ENCODE data around the gene PPP1R13B.
"Not testable (repeated sequence)": the region's sequence is repeated elsewhere in the genome, so short reads cannot be mapped to it uniquely, and the experiment has no call there.

The PPP1R13B gene

GRCh38 chr14:103793192-103793591, 54.2 kb downstream of the PPP1R13B start:
- DNase-seq (ENCODE audit: low read depth), result not testable (repeated sequence)

DNA sequence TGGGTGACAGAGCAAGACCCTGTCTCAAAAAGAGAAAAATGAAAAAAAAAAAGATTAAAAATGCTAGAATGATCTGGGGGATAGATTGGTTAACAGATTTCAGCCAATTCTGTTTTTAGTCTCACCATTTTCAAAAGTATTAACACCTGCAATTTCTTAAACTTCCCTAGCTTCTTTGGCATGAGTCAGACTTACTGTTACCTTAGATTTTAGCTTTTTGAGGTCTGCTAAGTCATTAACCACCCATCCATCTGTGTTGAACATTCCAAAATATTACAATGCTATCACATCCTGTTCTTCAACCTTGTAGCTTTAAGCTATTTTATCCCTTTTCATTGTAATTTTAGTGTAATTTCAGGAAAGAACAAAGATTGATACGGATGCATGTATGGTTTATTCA, 59.3 kb downstream of the PPP1R13B start:
- DNase-seq (ENCODE audit: low read depth), result no peak

- DNase-seq (ENCODE audit: low read depth), result no peak
These were observed 65.0 kb downstream of the PPP1R13B start for GRCh38 chr14:103782376-103782775.

DNA sequence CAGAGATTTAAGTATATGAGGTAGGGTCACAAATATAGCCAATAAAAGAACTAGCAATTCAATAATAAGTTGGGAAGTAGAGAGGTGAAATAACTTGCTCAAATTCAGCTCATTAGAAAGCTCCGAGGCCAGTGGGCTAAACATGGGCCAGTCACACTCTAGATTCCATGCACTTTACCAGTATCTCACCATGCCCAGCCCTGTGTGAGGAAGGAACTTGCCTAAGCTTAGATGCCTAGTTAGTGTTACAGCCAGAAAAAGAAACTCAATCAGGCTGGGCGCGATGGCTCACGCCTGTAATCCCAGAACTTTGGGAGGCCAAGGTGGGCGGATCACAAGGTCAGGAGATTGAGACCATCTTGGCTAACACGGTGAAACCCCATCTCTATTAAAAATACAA, 71.1 kb downstream of the PPP1R13B start:
- not testable (repeated sequence) for DNase-seq (ENCODE audit: low read depth)

GRCh38 chr14:103775506-103775905, 71.9 kb downstream of the PPP1R13B start:
- DNase-seq (ENCODE audit: low read depth), result no peak

- no peak for DNase-seq (ENCODE audit: low read depth)
These were observed 73.9 kb downstream of the PPP1R13B start for GRCh38 chr14:103773521-103773920.

- DNase-seq (ENCODE audit: low read depth), result no peak
These were observed 75.2 kb downstream of the PPP1R13B start for GRCh38 chr14:103772078-103772712.

GRCh38 chr14:103770902-103771301, 76.5 kb downstream of the PPP1R13B start:
- no peak for DNase-seq (ENCODE audit: low read depth)

DNA sequence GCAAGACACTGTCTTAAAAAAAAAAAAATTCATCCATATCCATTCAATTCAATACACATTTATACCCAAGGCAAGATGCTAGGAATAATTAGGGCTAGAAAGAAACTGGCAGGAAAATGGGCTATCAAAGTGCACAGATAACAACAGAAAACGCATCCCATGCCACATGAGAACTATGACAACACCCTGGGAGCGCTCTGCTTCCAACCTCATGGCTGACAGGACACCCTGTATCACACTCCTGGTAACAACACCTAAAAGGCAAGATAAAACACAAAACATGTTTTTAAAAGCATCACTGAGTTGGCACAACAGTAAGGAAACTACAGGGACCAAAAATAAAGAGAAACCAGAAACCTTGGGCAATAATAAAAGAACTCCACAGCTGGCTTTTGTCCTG, 76.9 kb downstream of the PPP1R13B start:
- DNase-seq (ENCODE audit: low read depth), result no peak

DNA sequence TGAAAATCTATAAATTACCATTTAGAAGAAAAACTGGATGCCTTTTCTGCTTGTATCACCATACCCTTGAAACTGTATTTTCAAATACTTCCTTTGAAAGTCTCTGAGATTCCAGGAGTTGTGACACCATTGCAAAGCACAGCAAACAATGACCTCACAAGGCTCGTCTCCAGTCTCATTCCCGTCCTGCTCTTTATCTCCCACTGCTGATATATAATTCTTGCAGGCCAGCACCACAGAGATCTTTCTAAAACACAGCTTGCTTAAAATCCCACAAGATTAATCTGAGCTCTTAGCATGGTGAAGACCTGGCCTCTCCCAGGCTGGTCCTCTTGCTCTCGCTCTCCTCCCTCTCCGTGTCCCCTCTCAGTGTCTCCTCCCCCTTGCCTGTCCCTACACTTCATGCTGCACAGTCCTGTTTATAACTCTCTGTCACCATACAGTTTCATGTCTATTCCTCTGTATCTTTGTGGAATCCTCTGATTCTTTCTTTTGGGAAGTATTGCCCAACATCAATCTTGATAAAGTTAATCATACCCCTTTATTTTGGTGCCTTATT, 80.0 kb downstream of the PPP1R13B start:
- no peak for DNase-seq (ENCODE audit: low read depth)

GRCh38 chr14:103765526-103765925, 81.8 kb downstream of the PPP1R13B start:
- DNase-seq (ENCODE audit: low read depth), result no peak

- DNase-seq (ENCODE audit: low read depth), result no peak
These were observed 83.5 kb downstream of the PPP1R13B start for GRCh38 chr14:103763730-103764488.

GRCh38 chr14:103762541-103762940, 84.8 kb downstream of the PPP1R13B start:
- DNase-seq (ENCODE audit: low read depth), result no peak

DNA sequence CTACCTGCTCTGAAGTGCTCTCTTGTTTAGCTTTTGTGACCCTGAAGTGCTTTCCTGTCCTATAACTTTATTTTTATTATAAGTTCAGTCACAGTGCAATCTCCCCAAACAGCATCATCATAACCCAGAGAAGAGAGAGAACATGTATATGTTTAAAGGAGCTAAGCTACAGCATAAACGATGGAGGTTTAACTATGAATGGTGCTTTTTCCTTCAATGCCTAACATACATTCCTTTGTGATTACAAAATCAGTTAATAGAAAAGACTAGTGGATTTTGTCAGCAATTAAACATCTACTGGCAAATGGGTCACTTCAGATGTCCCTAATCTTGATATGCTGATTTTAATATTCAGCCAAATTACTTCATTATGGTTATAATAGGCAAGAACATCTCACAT, 85.3 kb downstream of the PPP1R13B start:
- no peak for DNase-seq (ENCODE audit: low read depth)

DNA sequence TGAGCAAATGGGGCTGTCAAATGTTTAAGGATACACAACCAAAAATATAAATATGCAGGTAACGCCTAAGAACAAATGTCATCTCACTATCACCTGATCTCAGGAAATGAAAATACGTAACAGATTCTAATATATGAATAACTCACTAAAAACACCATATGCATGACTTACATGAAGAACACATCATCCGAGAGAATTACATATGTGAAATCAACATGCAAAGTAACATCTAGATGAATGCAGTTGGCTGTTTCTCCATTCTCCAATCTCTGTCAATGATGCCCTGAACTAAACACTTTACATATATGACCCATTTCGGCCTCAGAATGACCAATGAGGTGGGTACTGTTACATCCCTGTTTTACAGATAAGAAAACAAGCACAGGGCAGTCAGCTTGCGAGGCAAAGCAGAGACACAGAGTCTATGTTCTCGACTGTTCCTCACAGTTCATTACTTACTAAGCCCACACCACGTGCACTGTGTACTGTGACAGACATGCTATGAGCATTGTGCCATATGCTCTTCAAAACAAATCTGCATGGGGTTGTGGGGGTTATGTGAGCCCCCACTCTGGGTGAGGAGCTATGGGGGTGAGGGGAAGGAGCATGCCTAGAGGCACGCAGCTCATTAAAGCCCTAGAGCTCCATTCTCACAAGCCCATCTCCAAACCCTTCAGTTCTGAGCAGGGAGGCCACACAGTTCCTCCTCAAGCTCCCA, 89.2 kb downstream of the PPP1R13B start:
- no peak for DNase-seq (ENCODE audit: low read depth)

DNA sequence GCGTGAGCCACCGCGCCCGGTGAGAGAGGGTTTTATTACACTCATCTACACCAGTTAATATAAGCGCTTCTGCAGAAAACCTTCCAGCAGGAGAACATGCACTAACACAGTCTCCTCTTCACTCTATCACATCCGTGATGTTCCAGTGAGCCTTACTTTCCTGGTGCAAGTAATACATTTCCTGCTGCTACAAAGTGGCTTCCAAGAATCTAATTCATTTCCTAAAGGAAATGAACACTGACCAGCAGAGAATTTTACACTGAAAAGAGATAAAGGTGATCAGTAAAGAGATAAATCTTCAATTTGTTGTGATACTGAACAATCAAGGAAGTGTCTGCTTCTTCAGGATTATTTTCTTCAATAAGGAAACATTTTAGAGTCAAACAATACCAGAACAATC, 92.3 kb downstream of the PPP1R13B start:
- no peak for DNase-seq (ENCODE audit: low read depth)

DNA sequence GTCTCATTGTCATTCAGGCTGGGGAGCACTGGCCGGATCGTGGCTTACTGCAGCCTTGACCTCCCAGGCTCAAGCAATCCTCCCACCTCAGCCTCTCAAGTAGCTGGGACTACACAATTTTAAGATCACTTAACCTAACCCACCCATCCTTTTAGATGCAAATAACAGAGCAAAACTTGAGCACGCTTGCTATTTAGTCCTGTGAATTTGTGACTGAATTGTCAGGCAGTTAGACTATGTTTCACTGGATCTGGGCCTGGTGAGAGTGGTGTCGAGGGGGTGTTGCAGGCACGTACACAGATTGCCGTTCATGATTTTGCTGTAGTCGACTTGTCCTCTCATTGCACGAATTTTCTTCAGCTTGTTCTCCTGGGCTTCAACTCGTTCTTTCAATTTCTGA, 93.6 kb downstream of the PPP1R13B start:
- DNase-seq (ENCODE audit: low read depth), result no peak

- DNase-seq (ENCODE audit: low read depth), result no peak
These were observed 97.5 kb downstream of the PPP1R13B start for GRCh38 chr14:103749860-103750259.

GRCh38 chr14:103749452-103749851, 97.9 kb downstream of the PPP1R13B start:
- DNase-seq (ENCODE audit: low read depth), result no peak

GRCh38 chr14:103748534-103748857, 98.9 kb downstream of the PPP1R13B start:
- peak; percentile 17 for DNase-seq (ENCODE audit: low read depth)

DNA sequence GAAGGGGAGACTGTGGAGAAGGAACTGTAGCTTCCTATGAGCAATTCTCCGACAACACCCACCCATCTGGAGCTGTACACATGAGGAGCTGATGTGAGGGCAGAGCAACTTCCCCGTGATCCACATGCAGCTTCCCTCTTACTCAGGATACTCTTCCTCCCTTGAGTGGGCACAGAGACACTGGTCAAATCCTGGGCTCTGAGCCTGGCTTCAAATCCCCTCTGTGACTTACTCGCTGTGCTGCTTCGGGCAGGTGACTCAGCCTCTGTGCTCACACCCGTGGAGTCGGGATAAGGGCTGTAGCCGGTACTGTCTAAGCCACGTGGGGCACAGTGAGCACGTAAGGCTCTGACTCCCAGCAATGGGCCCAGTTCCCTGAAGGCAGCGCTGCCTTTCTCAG, 100.7 kb downstream of the PPP1R13B start:
- DNase-seq (ENCODE audit: low read depth), result no peak

DNA sequence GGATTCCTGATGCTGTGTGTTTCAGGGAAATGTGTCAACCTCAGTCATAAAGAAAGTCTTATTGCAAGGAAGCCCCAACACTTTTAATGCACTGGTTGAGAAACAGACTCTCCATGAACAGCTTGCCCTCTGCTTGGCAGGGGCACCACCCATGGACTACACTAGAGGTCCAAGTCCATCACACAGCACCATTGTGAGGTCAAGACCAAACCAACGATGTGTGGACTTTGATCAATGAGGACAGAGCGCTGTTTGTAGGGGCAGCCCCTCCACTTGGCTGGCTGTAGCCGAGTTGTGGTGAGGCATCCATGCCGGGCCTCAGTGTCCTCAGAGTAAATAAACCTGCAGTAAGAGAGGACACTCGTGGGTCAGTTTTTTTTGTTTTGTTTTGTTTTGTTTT, 102.0 kb downstream of the PPP1R13B start:
- DNase-seq (ENCODE audit: low read depth), result no peak

All from activated T-cell treated with anti-CD3 and anti-CD28 coated beads for 1 hour (primary cell).